K562 (cell line): Measurements from ENCODE around the gene RERE. TPM values are rescaled to one million over a fixed set of nuclear protein-coding genes. Genes with fewer than 3 reads are reported as not detected.

ENCODE experiments used
- ATAC-seq: fragments of 200-7000 bp; cut with Tn5 transposase; 3 replicates; pipeline ENCODE4 v1.9.1; 2020; ENCODE audit warnings: moderate library complexity
- BruUV-seq: library from RNA; stranded (reverse); fragments of 400-500 nt; replicated peaks from 2 replicates; lab custom pipeline; 2021; lab: Mats Ljungman, UMichigan
- CTCF ChIA-PET: fragments of 300-600 bp; formaldehyde crosslinking; extraction: SDS; loops from one replicate; lab custom pipeline; 2021; ENCODE audit warnings: low intra/inter-chr PET ratio; lab: Yijun Ruan, JAX
- POLR2A ChIA-PET: fragments of 300-600, 350-650 bp; sonication (Branson Sonifier 250); formaldehyde crosslinking; extraction: SDS; loops from one replicate; lab custom pipeline; 2021; ENCODE audit warnings: antibody characterized with exemption, inconsistent platforms; lab: Yijun Ruan, JAX
- DNase-seq, 4 experiments: peaks; one replicate each; pipeline versions ENCODE4 v3.0.0 to v3.0.0-alpha.2; 2011 to 2018; ENCODE audit warnings: low spot score in 3 of 4, mixed read lengths in 3 of 4; ENCODE audit errors: extremely low read depth in 1 of 4
- FAIRE-seq: peaks from 2 replicates; lab custom pipeline; 2011; peaks lifted over from hg19 to GRCh38; lab: Jason Lieb, UNC
- H2AFZ ChIP-seq: 2 replicates; pipeline ENCODE4 v1.6.0; 2011; ENCODE audit warnings: low read depth, low read length, control low read depth, inconsistent platforms
- H3K27ac ChIP-seq: fragments of 200-600 bp; 3 replicates; pipeline ENCODE4 v1.8.0; 2011; ENCODE audit warnings: low read depth, mild to moderate bottlenecking, control low read depth, inconsistent platforms, low read length, moderate library complexity, mixed read lengths; ENCODE audit errors: extremely low read depth
- H3K27me3 ChIP-seq, 2 experiments: fragments of 300-600 bp in 1 of 2; 2 replicates in 1 of 2; 3 replicates in 1 of 2; pipeline versions ENCODE4 v1.6.0 to v1.8.0; 2011; ENCODE audit warnings: inconsistent platforms in 2 of 2, low read length in 2 of 2, mild to moderate bottlenecking in 1 of 2, mixed read lengths in 1 of 2, moderate library complexity in 1 of 2; ENCODE audit not compliant: control insufficient read depth in 2 of 2, insufficient read depth in 2 of 2
- H3K36me3 ChIP-seq: fragments of 300-600 bp; 3 replicates; pipeline ENCODE4 v1.8.0; 2011; ENCODE audit warnings: mild to moderate bottlenecking, low read length, inconsistent platforms; ENCODE audit not compliant: control insufficient read depth, insufficient read depth
- H3K4me1 ChIP-seq, 2 experiments: fragments of 200-600 bp in 1 of 2; replicated peaks in 1 of 2; 2 replicates in 1 of 2; 3 replicates in 1 of 2; pipeline versions ENCODE4 v1.5.1 to v1.8.0; 2011; ENCODE audit warnings: inconsistent platforms in 2 of 2, low read length in 2 of 2, mild to moderate bottlenecking in 1 of 2, mixed read lengths in 1 of 2, moderate library complexity in 1 of 2; ENCODE audit not compliant: control insufficient read depth in 2 of 2, insufficient read depth in 2 of 2
- H3K4me2 ChIP-seq: 2 replicates; pipeline ENCODE4 v1.6.1; 2011; ENCODE audit warnings: low read length, control low read depth, inconsistent platforms, mixed read lengths; ENCODE audit not compliant: insufficient read depth
- H3K4me3 ChIP-seq: fragments of 200-600 bp; sonication (generic), shearing (Covaris generic); 2 replicates; pipeline ENCODE4 v1.5.1; 2016; ENCODE audit warnings: control low read depth, inconsistent platforms
- H3K79me2 ChIP-seq: fragments of 200-600 bp; 3 replicates; pipeline ENCODE4 v1.8.0; 2011; ENCODE audit warnings: low read length, inconsistent platforms; ENCODE audit not compliant: control insufficient read depth, insufficient read depth
- H3K9ac ChIP-seq, 2 experiments: 2 replicates each; pipeline versions ENCODE4 v1.6.0 to v1.6.1; 2011; ENCODE audit warnings: low read depth in 2 of 2, low read length in 2 of 2, control low read depth in 1 of 2, inconsistent platforms in 1 of 2, mild to moderate bottlenecking in 1 of 2, mixed read lengths in 1 of 2; ENCODE audit not compliant: insufficient read depth in 1 of 2
- H3K9me1 ChIP-seq: one replicate; pipeline ENCODE4 v1.6.0; 2011; ENCODE audit warnings: inconsistent platforms, mild to moderate bottlenecking, low read length, moderate library complexity; ENCODE audit not compliant: control insufficient read depth, insufficient read depth
- H3K9me3 ChIP-seq: replicated peaks from 2 replicates; pipeline ENCODE4 v1.5.1; 2011; ENCODE audit warnings: low read depth, low read length, inconsistent platforms; ENCODE audit not compliant: control insufficient read depth, insufficient read depth
- H4K20me1 ChIP-seq: replicated peaks from 2 replicates; pipeline ENCODE4 v1.6.1; 2011; ENCODE audit warnings: low read length, inconsistent platforms, mixed read lengths; ENCODE audit not compliant: control insufficient read depth, insufficient read depth
- ETS2 ChIP-seq: IDR thresholded peaks from 2 replicates; pipeline ENCODE4 v1.6.1; 2016; ENCODE audit warnings: borderline replicate concordance, missing genetic modification characterization, mild to moderate bottlenecking, moderate library complexity, missing compliant biosample characterization; ENCODE audit not compliant: poor library complexity, severe bottlenecking
- MYBL2 ChIP-seq, 2 experiments: fragments of 450-650 bp in 1 of 2; sonication (generic) in 1 of 2; formaldehyde crosslinking in 1 of 2; IDR thresholded peaks; 2 replicates each; pipeline versions ENCODE4 v1.6.1 to v1.8.1; 2017 to 2022; ENCODE audit warnings: borderline replicate concordance in 1 of 2, inconsistent platforms in 1 of 2, low read depth in 1 of 2, mild to moderate bottlenecking in 1 of 2, missing genetic modification reagents in 1 of 2, moderate library complexity in 1 of 2
- SMAD3 ChIP-seq: fragments of 450-650 bp; formaldehyde crosslinking; conservative IDR thresholded peaks from 2 replicates; pipeline ENCODE4 v1.4.0; 2020; ENCODE audit warnings: mild to moderate bottlenecking
- WGBS: fragments of 100-300 bp; shearing (Covaris generic); methylation state at CpG from one replicate; pipeline ENCODE4 v1.1.6; 2016; ENCODE audit warnings: low coverage, mixed read lengths; ENCODE audit not compliant: insufficient coverage; ENCODE audit errors: missing lambda C conversion rate; 5-methylcytosine and 5-hydroxymethylcytosine counted together
- in situ Hi-C: fragments of 300-500 bp; cut with MboI; formaldehyde crosslinking; loops from 4 replicates; pipeline ENCODE4 v1.15.0; 2018; ENCODE audit warnings: inconsistent platforms, mixed read lengths
- intact Hi-C: fragments of 100-400 bp; cut with micrococcal nuclease; formaldehyde crosslinking; loops from 2 replicates; pipeline ENCODE4 v1.14.2; 2022
- polyA plus RNA-seq, 8 experiments: library from polyadenylated mRNA; depleted of rRNA in 4 of 8; stranded (reverse) in 5 of 8; unstranded in 3 of 8; fragments of >200 nt; fragmentation: Nextera tagmentation in 2 of 8; fragmentation: Illumina TruSeq in 1 of 8; extraction: Ambion mirVana in 2 of 8; extraction: Trizol in 1 of 8; gene quantifications; 2 replicates each; pipeline versions ENCODE4 v1.2.1 to v1.2.3, GENCODE V29; 2011 to 2014; ENCODE audit warnings: inconsistent platforms in 1 of 8, missing spikeins in 1 of 8
- total RNA-seq, 7 experiments: library from RNA; depleted of rRNA in 6 of 7; stranded (reverse); fragments of >200 nt in 6 of 7; fragmentation: Illumina TruSeq in 2 of 7; extraction: Trizol in 2 of 7; gene quantifications; 2 replicates each; pipeline versions ENCODE4 v1.2.1 to v1.2.3, GENCODE V29; 2011 to 2021; ENCODE audit warnings: low replicate concordance in 1 of 7
- TF ChIP-seq, protein P1 (sequence below): fragments of 200-800 bp; sonication (Bioruptor generic); IDR thresholded peaks from 2 replicates; pipeline ENCODE4 v1.6.1; 2017; ENCODE audit warnings: missing genetic modification characterization, missing compliant biosample characterization
- TF ChIP-seq, protein P2 (sequence below): fragments of 450-650 bp; conservative IDR thresholded peaks from 2 replicates; pipeline ENCODE4 v1.6.1; 2016; ENCODE audit warnings: missing genetic modification characterization, low read depth, mild to moderate bottlenecking, missing compliant biosample characterization, moderate library complexity
- TF ChIP-seq, protein P3 (sequence below): fragments of 250-450 bp; sonication (Bioruptor Pico); IDR thresholded peaks from 2 replicates; pipeline ENCODE4 v1.5.0; 2021; ENCODE audit warnings: mild to moderate bottlenecking, moderate library complexity

RERE gene
- total and polyA plus RNA-seq, 9 of the 15 experiments (the other 6 are each of a cell fraction or from before 2014, with no cell fraction given), result 3.0 to 51.5 (median 13.4) TPM

DNA sequence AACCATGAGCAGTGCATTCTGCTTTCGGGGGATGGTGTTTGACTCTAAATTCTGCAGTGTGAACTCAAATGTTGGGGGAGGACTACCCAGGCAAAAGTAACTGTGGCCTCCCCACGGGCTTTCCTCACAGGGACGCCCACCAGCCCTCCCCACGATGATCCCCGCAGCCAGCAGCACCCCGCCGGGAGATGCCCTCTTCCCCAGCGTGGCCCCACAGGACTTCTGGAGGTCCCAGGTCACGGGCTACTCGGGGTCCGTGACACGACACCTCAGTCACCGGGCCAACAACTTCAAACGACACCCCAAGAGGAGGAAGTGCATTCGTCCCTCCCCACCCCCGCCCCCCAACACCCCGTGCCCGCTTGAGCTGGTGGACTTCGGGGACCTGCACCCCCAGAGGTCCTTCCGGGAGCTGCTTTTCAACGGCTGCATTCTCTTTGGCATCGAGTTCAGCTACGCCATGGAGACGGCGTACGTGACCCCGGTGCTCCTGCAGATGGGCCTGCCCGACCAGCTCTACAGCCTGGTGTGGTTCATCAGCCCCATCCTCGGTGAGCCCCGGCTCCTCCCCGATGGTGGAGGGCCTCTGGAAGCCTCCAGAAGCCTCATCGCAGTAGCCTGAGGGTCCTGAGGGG is 493.1 kb downstream of the RERE start:
- H3K9me3 ChIP-seq, result no peaks in the 10 kb centered on the region
- no peaks in the 10 kb centered on the region for H3K79me2 ChIP-seq
- H3K27ac ChIP-seq, result no peak overlapping the region
- no peak overlapping the region for H3K4me2 ChIP-seq
- in situ Hi-C loops, result loop anchor here (25.0 kb wide), 1 partner anchor 662 kb away; no protein-coding TSS in a partner anchor
- ATAC-seq, result no peak
- no peak overlapping the region for H2AFZ ChIP-seq
- no TSS peak for BruUV-seq
- 5% methylated on average over 30 of the region's 32 CpGs for WGBS
- H3K4me1 ChIP-seq, result peaks cover 0 to 9% of the 10 kb centered on the region in 2 experiments; a peak in 1 of 5 replicates
- CTCF ChIA-PET, result no interaction called here
- no peak overlapping the region for H3K4me3 ChIP-seq
- H3K36me3 ChIP-seq, result no peaks in the 10 kb centered on the region
- H3K27me3 ChIP-seq, result peaks cover 47 to 76% of the 10 kb centered on the region in 2 experiments
- TF ChIP-seq SMAD3 (CRISPR knock-in tag), result no peak
- no peak for TF ChIP-seq ETS2 (tag)
- TF ChIP-seq, all 486 proteins: peak for 0
- DNase-seq (no peak), FAIRE-seq (no peak)
- Histone ChIP-seq H4K20me1 (peaks cover 9% of the 10 kb centered on the region), H3K9me1 (no peaks in the 10 kb centered on the region), H3K9ac (no peak overlapping the region)
- POLR2A ChIA-PET, result interaction anchor here (0.7 to 1.3 kb wide), 6 partner anchors 10 to 1155 kb away, joined by 3 to 7 read pairs (median 4); no protein-coding TSS in a partner anchor
- intact Hi-C loops, result no loop called here

DNA sequence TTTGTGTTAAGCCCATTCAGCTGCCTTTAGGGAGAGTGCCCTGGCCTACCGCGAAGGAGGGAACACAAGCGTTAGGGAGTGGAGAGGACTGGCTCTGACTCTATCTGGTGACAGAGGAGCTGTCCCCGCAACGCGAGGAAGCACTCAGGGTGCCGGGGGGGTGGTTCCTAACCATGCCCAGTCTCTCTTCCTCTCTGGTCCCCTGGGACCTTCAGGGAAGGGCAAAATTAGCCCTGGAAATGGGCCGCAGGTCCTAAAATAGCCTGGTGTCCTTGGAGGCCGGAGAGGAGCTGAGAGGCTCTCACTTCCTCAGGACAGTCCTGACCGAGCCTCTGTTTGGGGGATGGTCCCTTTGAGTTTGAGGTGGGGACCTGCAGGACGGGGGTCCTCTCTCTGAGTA is 493.7 kb downstream of the RERE start:
- no peak overlapping the region for H3K4me3 ChIP-seq
- ChIA-PET CTCF (no interaction called here), POLR2A (interaction anchor here (0.7 to 0.9 kb wide), 5 partner anchors 10 to 1154 kb away, joined by 3 to 7 read pairs (median 3); no protein-coding TSS in a partner anchor)
- ATAC-seq (peak; percentile 48; the same call in 2 of the 3 replicates), DNase-seq (no peak), FAIRE-seq (no peak)
- H3K9me3 ChIP-seq, result no peaks in the 10 kb centered on the region
- intact Hi-C loops, result no loop called here
- H3K4me2 ChIP-seq, result no peak overlapping the region
- no TSS peak for BruUV-seq
- H3K9me1 ChIP-seq, result no peaks in the 10 kb centered on the region
- no peaks in the 10 kb centered on the region for H3K79me2 ChIP-seq
- 9% methylated on average over 11 of the region's 11 CpGs for WGBS
- no peak overlapping the region for H3K27ac ChIP-seq
- peaks cover 0 to 7% of the 10 kb centered on the region in 2 experiments; a peak in 1 of 5 replicates for H3K4me1 ChIP-seq
- in situ Hi-C loops, result loop anchor here (25.0 kb wide), 1 partner anchor 661 kb away; no protein-coding TSS in a partner anchor
- H3K36me3 ChIP-seq, result no peaks in the 10 kb centered on the region
- H3K9ac ChIP-seq, result no peak overlapping the region
- H3K27me3 ChIP-seq, result peaks cover 45 to 76% of the 10 kb centered on the region in 2 experiments
- H4K20me1 ChIP-seq, result peaks cover 5% of the 10 kb centered on the region; the same call in 1 of the 2 replicates
- H2AFZ ChIP-seq, result no peak overlapping the region
- no peak for TF ChIP-seq MYBL2 (IDR thresholded peaks at IDR 0.05; ENCODE audit: low read depth)
- TF ChIP-seq MYBL2 (CRISPR knock-in tag; IDR thresholded peaks at IDR 0.05; ENCODE audit: borderline replicate concordance), result no peak
- TF ChIP-seq, protein P1, sequence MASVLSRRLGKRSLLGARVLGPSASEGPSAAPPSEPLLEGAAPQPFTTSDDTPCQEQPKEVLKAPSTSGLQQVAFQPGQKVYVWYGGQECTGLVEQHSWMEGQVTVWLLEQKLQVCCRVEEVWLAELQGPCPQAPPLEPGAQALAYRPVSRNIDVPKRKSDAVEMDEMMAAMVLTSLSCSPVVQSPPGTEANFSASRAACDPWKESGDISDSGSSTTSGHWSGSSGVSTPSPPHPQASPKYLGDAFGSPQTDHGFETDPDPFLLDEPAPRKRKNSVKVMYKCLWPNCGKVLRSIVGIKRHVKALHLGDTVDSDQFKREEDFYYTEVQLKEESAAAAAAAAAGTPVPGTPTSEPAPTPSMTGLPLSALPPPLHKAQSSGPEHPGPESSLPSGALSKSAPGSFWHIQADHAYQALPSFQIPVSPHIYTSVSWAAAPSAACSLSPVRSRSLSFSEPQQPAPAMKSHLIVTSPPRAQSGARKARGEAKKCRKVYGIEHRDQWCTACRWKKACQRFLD (CRISPR knock-in tag), result no peak
- TF ChIP-seq, protein P2, sequence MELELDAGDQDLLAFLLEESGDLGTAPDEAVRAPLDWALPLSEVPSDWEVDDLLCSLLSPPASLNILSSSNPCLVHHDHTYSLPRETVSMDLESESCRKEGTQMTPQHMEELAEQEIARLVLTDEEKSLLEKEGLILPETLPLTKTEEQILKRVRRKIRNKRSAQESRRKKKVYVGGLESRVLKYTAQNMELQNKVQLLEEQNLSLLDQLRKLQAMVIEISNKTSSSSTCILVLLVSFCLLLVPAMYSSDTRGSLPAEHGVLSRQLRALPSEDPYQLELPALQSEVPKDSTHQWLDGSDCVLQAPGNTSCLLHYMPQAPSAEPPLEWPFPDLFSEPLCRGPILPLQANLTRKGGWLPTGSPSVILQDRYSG (tag), result no peak
- TF ChIP-seq, protein P3, sequence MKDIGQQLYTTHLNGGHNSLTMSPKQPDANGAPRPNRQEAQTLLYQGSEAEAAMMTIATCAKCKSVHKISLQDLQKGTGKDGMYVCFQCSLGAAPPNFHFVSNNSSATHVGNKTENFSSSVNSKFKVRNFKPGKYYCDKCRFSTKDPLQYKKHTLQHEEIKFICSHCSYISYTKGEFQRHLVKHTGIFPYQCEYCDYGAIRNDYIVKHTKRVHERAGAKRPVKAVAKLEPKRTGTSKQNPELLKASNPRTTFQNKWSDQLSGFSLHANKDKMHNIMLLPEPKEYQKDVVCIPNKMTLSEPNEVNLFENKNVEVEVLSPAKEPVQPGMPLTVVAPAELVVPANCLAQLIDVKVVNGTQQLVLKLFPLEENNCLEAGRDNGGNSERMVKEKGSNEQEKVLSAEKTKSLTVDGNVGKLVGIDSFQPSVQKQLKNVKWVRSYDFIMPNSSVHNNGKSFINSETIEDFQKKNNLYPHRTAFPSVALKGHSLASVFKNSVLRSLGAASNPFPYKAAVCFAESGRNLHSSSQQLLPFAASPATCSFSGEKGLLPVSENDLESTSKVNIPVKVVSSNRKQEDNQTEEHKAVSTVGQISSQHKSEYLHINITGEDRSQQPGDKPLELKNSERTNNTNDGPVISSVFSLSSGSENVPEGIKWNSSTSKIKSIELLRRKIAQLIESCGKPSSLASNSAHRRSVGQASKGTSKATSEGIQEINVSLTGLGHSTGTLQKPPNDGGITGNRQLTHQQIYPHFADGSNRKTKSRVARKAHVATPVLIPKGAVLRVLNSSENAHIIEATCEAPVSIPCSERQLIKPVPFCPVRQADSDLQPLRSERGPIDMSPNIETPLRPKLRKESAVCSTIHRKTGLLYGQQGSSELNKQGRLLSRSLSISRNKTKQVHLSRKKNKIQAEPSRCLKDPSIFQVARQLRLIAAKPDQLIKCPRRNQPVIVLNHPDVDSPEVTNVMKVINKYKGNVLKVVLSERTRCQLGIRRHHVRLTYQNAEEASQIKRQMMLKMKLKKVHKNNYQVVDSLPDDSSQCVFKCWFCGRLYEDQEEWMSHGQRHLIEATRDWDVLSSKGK (CRISPR knock-in tag), result no peak
